ENCODE measurements around the gene OBSL1.

Gene OBSL1

DNA sequence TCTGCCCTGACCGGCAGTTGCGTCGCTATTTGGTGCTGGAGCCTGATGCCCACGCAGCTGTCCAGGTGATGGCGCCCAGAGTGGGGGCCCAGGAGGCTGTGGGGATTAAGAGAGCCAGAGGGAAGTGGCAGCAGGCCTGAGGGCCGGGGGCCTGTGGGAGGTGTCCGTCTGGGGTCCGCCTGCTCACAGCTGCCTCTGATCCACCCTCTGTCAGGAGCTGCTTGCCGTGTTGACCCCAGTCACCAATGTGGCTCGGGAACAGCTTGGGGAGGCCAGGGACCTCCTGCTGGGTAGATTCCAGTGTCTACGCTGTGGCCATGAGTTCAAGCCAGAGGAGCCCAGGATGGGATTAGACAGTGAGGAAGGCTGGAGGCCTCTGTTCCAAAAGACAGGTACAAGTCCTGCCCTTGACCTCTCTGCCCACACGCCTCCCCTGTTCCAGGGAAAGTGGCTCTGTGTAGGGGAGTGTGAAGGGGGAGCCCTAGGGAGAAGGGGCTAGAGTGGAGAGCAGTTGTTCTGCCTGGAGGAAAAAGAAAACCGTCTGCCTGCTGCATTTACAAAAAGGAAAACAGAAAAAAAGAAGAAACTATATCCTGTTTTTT is 37.9 kb upstream of the OBSL1 start:
- TF ChIP-seq, protein P1, sequence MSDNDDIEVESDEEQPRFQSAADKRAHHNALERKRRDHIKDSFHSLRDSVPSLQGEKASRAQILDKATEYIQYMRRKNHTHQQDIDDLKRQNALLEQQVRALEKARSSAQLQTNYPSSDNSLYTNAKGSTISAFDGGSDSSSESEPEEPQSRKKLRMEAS (IDR thresholded peaks at IDR 0.05), result no peak
- TF ChIP-seq CREB1 (IDR thresholded peaks at IDR 0.05; ENCODE audit: low read depth) (no peak), CEBPB (IDR thresholded peaks at IDR 0.05) (no peak), NFIC (IDR thresholded peaks at IDR 0.05) (no peak)

DNA sequence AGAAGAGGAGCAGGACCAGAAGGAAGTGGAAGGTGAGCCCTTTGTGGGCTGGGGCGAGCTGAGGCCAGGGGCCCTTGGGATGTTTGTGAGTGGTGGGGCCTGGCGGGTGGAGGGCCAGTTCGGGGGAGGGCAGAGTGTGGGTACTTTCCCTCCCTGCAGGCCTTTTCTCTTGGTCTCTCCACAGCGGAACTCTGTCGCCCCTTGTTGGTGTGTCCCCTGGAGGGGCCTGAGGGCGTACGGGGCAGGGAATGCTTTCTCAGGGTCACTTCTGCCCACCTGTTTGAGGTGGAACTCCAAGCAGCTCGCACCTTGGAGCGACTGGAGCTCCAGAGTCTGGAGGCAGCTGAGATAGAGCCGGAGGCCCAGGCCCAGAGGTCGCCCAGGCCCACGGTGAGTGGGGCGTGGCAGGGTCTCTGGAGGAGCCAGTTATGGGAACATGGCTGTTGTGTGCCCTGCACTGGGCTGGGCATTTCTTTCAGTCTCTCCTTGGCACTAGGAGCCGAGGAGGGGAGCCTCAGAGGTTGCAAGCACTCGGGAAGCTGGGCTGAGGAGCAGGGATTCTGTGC is 37.1 kb upstream of the OBSL1 start:
- TF ChIP-seq CEBPB (IDR thresholded peaks at IDR 0.05), result no peak
- TF ChIP-seq EP300 (IDR thresholded peaks at IDR 0.05; ENCODE audit: borderline replicate concordance), result no peak
- TF ChIP-seq, protein P1 (IDR thresholded peaks at IDR 0.05), result no peak
- no peak for TF ChIP-seq RAD21 (IDR thresholded peaks at IDR 0.05; ENCODE audit: low read depth)

DNA sequence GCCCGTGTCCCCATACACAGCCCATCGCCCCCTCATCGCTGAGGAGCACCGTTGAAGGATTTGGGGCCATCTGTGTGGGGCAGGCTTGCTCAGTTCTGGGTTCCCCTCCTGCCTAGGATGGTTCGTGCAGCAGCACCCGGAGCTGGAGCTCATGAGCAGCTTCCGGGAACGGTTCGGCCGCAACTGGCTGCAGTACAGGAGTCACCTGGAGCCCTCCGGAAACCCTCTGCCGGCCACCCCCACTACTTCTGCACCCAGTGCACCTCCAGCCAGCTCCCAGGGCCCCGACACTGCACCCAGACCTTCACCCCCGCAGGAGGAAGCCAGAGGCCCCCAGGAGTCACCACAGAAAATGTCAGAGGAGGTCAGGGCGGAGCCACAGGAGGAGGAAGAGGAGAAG is 36.6 kb upstream of the OBSL1 start:
- TF ChIP-seq NFIC (IDR thresholded peaks at IDR 0.05), result no peak
- TF ChIP-seq CEBPB (IDR thresholded peaks at IDR 0.05), result no peak
- TF ChIP-seq, protein P2, sequence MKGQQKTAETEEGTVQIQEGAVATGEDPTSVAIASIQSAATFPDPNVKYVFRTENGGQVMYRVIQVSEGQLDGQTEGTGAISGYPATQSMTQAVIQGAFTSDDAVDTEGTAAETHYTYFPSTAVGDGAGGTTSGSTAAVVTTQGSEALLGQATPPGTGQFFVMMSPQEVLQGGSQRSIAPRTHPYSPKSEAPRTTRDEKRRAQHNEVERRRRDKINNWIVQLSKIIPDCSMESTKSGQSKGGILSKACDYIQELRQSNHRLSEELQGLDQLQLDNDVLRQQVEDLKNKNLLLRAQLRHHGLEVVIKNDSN (IDR thresholded peaks at IDR 0.05), result no peak
- TF ChIP-seq ZBTB7A (IDR thresholded peaks at IDR 0.05; ENCODE audit: low read depth), result no peak
- no peak for TF ChIP-seq YY1 (IDR thresholded peaks at IDR 0.05; ENCODE audit: low read depth)
- TF ChIP-seq TAF1 (IDR thresholded peaks at IDR 0.05; ENCODE audit: low read depth), result no peak
- no peak for TF ChIP-seq CREB1 (IDR thresholded peaks at IDR 0.05; ENCODE audit: low read depth)
- TF ChIP-seq, protein P1 (IDR thresholded peaks at IDR 0.05), result no peak
- no peak for TF ChIP-seq EGR1 (IDR thresholded peaks at IDR 0.05)
- no peak for TF ChIP-seq TEAD4 (IDR thresholded peaks at IDR 0.05)
- no peak for TF ChIP-seq FOXM1 (IDR thresholded peaks at IDR 0.05; ENCODE audit: borderline replicate concordance, low read depth)

DNA sequence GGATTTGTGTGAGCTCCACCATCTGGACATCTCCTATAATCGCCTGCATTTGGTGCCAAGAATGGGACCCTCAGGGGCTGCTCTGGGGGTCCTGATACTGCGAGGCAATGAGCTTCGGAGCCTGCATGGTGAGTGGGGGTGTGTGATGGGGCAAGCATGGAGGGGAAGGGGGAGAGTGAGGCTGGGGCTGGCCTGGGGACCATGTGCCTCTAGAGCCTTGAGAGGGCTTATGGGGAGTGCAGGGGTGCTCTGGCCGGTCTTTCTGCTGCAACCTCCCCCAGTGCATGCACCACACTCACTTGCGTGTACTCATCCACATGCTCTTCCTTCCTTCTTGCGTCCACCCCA is 34.2 kb upstream of the OBSL1 start:
- no peak for TF ChIP-seq TCF12 (IDR thresholded peaks at IDR 0.05; ENCODE audit: low read depth)
- TF ChIP-seq CREB1 (IDR thresholded peaks at IDR 0.05; ENCODE audit: low read depth), result no peak

DNA sequence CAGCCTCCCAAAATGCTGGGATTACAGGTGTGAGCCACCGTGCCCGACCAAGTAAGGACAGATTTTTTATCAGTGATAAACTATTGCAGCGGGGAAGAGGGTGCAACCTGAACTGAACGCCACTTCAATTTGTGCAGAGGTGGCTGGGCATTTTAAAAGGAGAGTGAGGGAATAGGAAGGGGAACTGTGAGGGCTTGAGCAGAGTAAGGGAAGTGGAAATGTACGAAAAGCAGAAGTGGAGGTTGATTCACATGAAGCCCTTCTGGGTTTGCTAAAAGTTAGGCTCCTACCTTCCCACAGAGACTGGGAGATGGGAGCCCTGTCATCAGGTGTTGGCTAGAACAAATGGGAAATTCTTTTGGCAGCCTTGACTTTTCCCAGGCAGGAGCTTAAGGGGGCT is 32.4 kb upstream of the OBSL1 start:
- no peak for TF ChIP-seq FOXM1 (IDR thresholded peaks at IDR 0.05; ENCODE audit: borderline replicate concordance, low read depth)
- TF ChIP-seq, protein P1 (IDR thresholded peaks at IDR 0.05), result no peak
- TF ChIP-seq EP300 (IDR thresholded peaks at IDR 0.05; ENCODE audit: borderline replicate concordance), result no peak
- TF ChIP-seq TEAD4 (IDR thresholded peaks at IDR 0.05), result no peak
- TF ChIP-seq TCF12 (IDR thresholded peaks at IDR 0.05; ENCODE audit: low read depth), result no peak
- TF ChIP-seq CEBPB (IDR thresholded peaks at IDR 0.05), result no peak
- TF ChIP-seq, protein P3, sequence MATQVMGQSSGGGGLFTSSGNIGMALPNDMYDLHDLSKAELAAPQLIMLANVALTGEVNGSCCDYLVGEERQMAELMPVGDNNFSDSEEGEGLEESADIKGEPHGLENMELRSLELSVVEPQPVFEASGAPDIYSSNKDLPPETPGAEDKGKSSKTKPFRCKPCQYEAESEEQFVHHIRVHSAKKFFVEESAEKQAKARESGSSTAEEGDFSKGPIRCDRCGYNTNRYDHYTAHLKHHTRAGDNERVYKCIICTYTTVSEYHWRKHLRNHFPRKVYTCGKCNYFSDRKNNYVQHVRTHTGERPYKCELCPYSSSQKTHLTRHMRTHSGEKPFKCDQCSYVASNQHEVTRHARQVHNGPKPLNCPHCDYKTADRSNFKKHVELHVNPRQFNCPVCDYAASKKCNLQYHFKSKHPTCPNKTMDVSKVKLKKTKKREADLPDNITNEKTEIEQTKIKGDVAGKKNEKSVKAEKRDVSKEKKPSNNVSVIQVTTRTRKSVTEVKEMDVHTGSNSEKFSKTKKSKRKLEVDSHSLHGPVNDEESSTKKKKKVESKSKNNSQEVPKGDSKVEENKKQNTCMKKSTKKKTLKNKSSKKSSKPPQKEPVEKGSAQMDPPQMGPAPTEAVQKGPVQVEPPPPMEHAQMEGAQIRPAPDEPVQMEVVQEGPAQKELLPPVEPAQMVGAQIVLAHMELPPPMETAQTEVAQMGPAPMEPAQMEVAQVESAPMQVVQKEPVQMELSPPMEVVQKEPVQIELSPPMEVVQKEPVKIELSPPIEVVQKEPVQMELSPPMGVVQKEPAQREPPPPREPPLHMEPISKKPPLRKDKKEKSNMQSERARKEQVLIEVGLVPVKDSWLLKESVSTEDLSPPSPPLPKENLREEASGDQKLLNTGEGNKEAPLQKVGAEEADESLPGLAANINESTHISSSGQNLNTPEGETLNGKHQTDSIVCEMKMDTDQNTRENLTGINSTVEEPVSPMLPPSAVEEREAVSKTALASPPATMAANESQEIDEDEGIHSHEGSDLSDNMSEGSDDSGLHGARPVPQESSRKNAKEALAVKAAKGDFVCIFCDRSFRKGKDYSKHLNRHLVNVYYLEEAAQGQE (IDR thresholded peaks at IDR 0.05; ENCODE audit: low read depth), result no peak
- TF ChIP-seq, protein P2 (IDR thresholded peaks at IDR 0.05), result no peak
- TF ChIP-seq NFIC (IDR thresholded peaks at IDR 0.05), result no peak
- TF ChIP-seq EGR1 (IDR thresholded peaks at IDR 0.05), result no peak

DNA sequence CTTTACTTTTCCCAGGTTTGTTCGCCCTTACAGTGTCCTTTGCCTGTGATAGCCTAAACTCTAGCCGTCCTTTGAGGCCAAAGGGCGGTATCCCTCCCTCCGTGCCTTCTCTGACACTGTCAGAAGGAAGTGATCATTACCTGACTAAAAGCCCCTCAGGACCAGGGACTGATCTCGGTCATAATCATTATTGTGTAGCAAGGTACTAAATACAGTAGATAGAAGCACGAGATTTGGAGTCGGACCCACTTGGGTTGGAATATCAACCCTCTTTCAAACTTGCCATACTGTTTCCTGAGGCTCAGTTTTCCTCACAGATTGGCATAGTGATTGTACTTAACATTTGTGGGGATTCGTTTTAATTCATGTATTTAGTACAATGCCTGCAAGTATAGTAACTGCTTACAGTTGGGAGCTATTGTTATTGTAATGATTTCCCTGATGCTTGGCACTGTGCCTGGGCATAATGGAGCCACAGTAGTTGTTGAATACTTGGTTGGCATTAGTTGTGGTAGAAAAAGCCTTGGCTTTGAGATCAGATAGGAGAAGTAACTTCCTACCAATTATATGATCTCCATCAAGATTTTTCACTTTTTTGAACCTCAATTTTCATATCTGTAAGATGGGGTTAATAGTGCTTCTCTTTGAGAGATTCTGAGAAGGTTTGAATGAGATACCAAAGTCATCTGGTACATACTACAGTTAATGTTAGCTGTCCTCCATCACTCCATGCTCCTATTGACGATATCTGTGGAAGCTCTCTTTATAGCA is 27.2 kb upstream of the OBSL1 start:
- TF ChIP-seq FOXM1 (IDR thresholded peaks at IDR 0.05; ENCODE audit: borderline replicate concordance, low read depth) (no peak), TCF12 (IDR thresholded peaks at IDR 0.05; ENCODE audit: low read depth) (no peak), EGR1 (IDR thresholded peaks at IDR 0.05) (no peak), TAF1 (IDR thresholded peaks at IDR 0.05; ENCODE audit: low read depth) (no peak), NFIC (IDR thresholded peaks at IDR 0.05) (0 out of 2 replicates have a peak, but pooled peaks have one; percentile 31), EP300 (IDR thresholded peaks at IDR 0.05; ENCODE audit: borderline replicate concordance) (no peak), YY1 (IDR thresholded peaks at IDR 0.05; ENCODE audit: low read depth) (no peak)

DNA sequence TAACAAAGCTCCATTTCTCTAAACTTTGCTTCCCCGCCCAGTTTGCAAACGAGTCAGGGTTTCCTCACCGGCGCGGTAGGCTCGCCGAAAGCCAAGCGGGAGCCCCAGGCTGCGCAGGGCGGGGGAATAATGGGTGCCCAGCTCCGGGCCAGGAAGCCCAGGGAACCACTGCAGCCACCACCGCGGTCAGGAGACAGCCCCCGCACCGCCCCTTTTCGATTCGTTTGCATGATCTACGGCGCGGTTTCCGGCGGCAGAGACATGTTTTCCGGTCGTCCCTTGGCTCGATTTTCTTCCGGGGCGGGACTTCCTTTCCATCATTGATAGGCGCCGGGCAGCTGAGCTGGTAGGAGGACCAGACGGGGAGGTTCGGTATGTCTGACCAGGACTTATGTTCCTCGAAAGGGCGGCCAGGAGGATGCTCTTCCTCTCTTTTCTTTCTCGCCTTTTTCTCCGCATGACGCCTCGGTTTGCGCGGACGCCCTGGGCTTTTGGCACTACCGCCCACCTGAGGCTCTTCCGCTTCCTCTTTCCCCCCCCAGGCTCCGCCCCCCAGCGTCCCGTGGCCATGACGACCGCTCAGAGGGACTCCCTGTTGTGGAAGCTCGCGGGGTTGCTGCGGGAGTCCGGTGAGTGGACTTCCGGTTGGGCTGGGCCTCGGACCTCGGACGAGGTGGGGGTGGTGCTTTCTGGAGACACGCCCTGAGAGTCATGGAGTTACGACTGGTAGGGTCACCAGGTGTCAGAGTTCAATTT is 26.4 kb upstream of the OBSL1 start, which contains the start of gene STK11IP:
STK11IP (plus strand) TSS at position 306 of the 756 bp plus-strand sequence; CDS start at position 569, 263 bp downstream.
- TF ChIP-seq TCF12 (IDR thresholded peaks at IDR 0.05; ENCODE audit: low read depth) (no peak; the same call in 1 of the 2 replicates), RAD21 (IDR thresholded peaks at IDR 0.05; ENCODE audit: low read depth) (peak; percentile 8; the same call in 1 of the 2 replicates), EP300 (IDR thresholded peaks at IDR 0.05; ENCODE audit: borderline replicate concordance) (no peak), EGR1 (IDR thresholded peaks at IDR 0.05) (peak; percentile 27; the same call in 1 of the 2 replicates), TAF1 (IDR thresholded peaks at IDR 0.05; ENCODE audit: low read depth) (peak; percentile 89), NFIC (IDR thresholded peaks at IDR 0.05) (peak; percentile 73), CREB1 (IDR thresholded peaks at IDR 0.05; ENCODE audit: low read depth) (peak; percentile 67; the same call in 1 of the 2 replicates), TEAD4 (IDR thresholded peaks at IDR 0.05) (peak; percentile 35; the same call in 1 of the 2 replicates), ZBTB7A (IDR thresholded peaks at IDR 0.05; ENCODE audit: low read depth) (no peak), YY1 (IDR thresholded peaks at IDR 0.05; ENCODE audit: low read depth) (peak; percentile 78)
- TF ChIP-seq, protein P2 (IDR thresholded peaks at IDR 0.05), result peak; percentile 36; the same call in 1 of the 2 replicates
- TF ChIP-seq, protein P1 (IDR thresholded peaks at IDR 0.05), result peak; percentile 64; the same call in 1 of the 2 replicates
